SK-N-SH (cell line): ENCODE measurements around the gene SGSH.

Source experiments
- CHD2 ChIP-seq: fragments of 150-350 bp; IDR thresholded peaks from 2 replicates; pipeline ENCODE4 v1.6.1; 2018; ENCODE audit warnings: low read length; ENCODE audit not compliant: partially characterized antibody
- CTCF ChIP-seq: fragments of 200-600 bp; sonication (generic); IDR thresholded peaks from 2 replicates; pipeline ENCODE4 v1.6.1; 2017; ENCODE audit warnings: antibody characterized with exemption, mild to moderate bottlenecking, moderate library complexity
- ELF1 ChIP-seq: IDR thresholded peaks from 2 replicates; pipeline ENCODE4 v1.4.0; 2012
- RAD21 ChIP-seq: IDR thresholded peaks from 2 replicates; pipeline ENCODE4 v1.6.1; 2012; ENCODE audit warnings: mild to moderate bottlenecking, low read length
- RFX5 ChIP-seq: IDR thresholded peaks from 2 replicates; pipeline ENCODE4 v1.6.1; 2012; ENCODE audit warnings: mild to moderate bottlenecking, improper control_type of control experiment, low read length
- SMC3 ChIP-seq: IDR thresholded peaks from 2 replicates; pipeline ENCODE4 v1.6.1; 2012; ENCODE audit warnings: low read depth, low read length, improper control_type of control experiment
- TAF1 ChIP-seq: IDR thresholded peaks from 2 replicates; pipeline ENCODE4 v1.6.1; 2012; ENCODE audit warnings: low read depth, mild to moderate bottlenecking, low read length, moderate library complexity, borderline replicate concordance
- TF ChIP-seq, protein P1 (sequence below): fragments of 150-350 bp; IDR thresholded peaks from 2 replicates; pipeline ENCODE4 v1.6.1; 2017; ENCODE audit warnings: antibody characterized with exemption, low read length, low read depth, borderline replicate concordance

- TF ChIP-seq TAF1 (no peak), SMC3 (no peak), CTCF (no peak), CHD2 (no peak), ELF1 (no peak), RAD21 (no peak), RFX5 (no peak)
- TF ChIP-seq, protein P1, sequence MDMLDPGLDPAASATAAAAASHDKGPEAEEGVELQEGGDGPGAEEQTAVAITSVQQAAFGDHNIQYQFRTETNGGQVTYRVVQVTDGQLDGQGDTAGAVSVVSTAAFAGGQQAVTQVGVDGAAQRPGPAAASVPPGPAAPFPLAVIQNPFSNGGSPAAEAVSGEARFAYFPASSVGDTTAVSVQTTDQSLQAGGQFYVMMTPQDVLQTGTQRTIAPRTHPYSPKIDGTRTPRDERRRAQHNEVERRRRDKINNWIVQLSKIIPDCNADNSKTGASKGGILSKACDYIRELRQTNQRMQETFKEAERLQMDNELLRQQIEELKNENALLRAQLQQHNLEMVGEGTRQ: no peak
Measured at GRCh38 chr17:80261895-80262279, 41.8 kb upstream of the SGSH start.
